CD4-positive, alpha-beta T cell (primary cell): ENCODE data around the gene TUBB3. TPM values are rescaled to one million over a fixed set of nuclear protein-coding genes. Genes with fewer than 3 reads are reported as not detected.
A peak's percentile ranks its signal among the peaks of the same experiment; 100 is the strongest.

ENCODE experiments used
- ATAC-seq: fragments of 200-7000 bp; cut with Tn5 transposase; one replicate; pipeline ENCODE4 v1.10.0; 2022; ENCODE audit warnings: mild to moderate bottlenecking; ENCODE audit not compliant: poor library complexity
- CTCF ChIA-PET: fragments of 350-600 bp; sonication (Branson Sonifier 250); formaldehyde crosslinking; loops from one replicate; lab custom pipeline; 2021; ENCODE audit warnings: antibody characterized with exemption, inconsistent platforms; lab: Charles Lee
- POLR2A ChIA-PET: fragments of 350-600 bp; sonication (Branson Sonifier 250); formaldehyde crosslinking; loops from one replicate; lab custom pipeline; 2021; ENCODE audit warnings: antibody characterized with exemption, inconsistent platforms; lab: Charles Lee
- DNase-seq, 14 experiments: peaks; one replicate each; pipeline ENCODE4 v3.0.0-alpha.2; 2013 to 2020; ENCODE audit warnings: mixed read lengths in 2 of 14
- H3K27ac ChIP-seq, 2 donors: one replicate each; pipeline versions ENCODE4 v1.5.1 to v1.7.0; 2013; ENCODE audit warnings: low read length in 2 of 2, low read depth in 1 of 2, mild to moderate bottlenecking in 1 of 2
- H3K27me3 ChIP-seq, 2 experiments: 1 replicate in 1 of 2; 2 replicates in 1 of 2; pipeline versions ENCODE4 v1.6.1 to v1.7.0; 2013; ENCODE audit warnings: low read length in 2 of 2, control low read depth in 1 of 2, mild to moderate bottlenecking in 1 of 2, moderate library complexity in 1 of 2; ENCODE audit not compliant: insufficient read depth in 2 of 2, control insufficient read depth in 1 of 2
- H3K36me3 ChIP-seq: one replicate; pipeline ENCODE4 v1.6.1; 2013; ENCODE audit warnings: low read length, control low read depth; ENCODE audit not compliant: insufficient read depth
- H3K4me1 ChIP-seq: one replicate; pipeline ENCODE4 v1.6.1; 2013; ENCODE audit warnings: low read length, control low read depth; ENCODE audit not compliant: insufficient read depth
- H3K4me3 ChIP-seq: one replicate; pipeline ENCODE4 v1.5.1; 2013; ENCODE audit warnings: mild to moderate bottlenecking, low read length, moderate library complexity
- H3K9me3 ChIP-seq, 2 experiments: 1 replicate in 1 of 2; 2 replicates in 1 of 2; pipeline versions ENCODE4 v1.6.1 to v1.7.0; 2013; ENCODE audit warnings: low read length in 2 of 2, mild to moderate bottlenecking in 2 of 2, control low read depth in 1 of 2, moderate library complexity in 1 of 2; ENCODE audit not compliant: control insufficient read depth in 1 of 2, insufficient read depth in 1 of 2
- H3K27ac Mint-ChIP-seq: one replicate; pipeline ENCODE4 v1.8.0; 2020; ENCODE audit warnings: mixed read lengths
- H3K27me3 Mint-ChIP-seq: one replicate; pipeline ENCODE4 v1.8.0; 2021; ENCODE audit warnings: mixed read lengths
- H3K36me3 Mint-ChIP-seq: one replicate; pipeline ENCODE4 v1.8.0; 2021; ENCODE audit warnings: low read depth, mixed read lengths
- H3K4me1 Mint-ChIP-seq: one replicate; pipeline ENCODE4 v1.8.0; 2021; ENCODE audit warnings: low read depth, mixed read lengths
- H3K4me3 Mint-ChIP-seq: one replicate; pipeline ENCODE4 v1.8.0; 2020; ENCODE audit warnings: mild to moderate bottlenecking, mixed read lengths
- H3K9me3 Mint-ChIP-seq: one replicate; pipeline ENCODE4 v1.8.0; 2020; ENCODE audit warnings: mixed read lengths
- CTCF ChIP-seq: fragments of 200-600 bp; IDR thresholded peaks from one replicate; pipeline ENCODE4 v1.8.0; 2022; ENCODE audit warnings: antibody characterized with exemption, mild to moderate bottlenecking
- intact Hi-C, 2 experiments: fragments of 100-400 bp; cut with DNase I in 1 of 2; cut with micrococcal nuclease in 1 of 2; formaldehyde crosslinking; loops; one replicate each; pipeline versions ENCODE4 v1.15.1 to v1.9.0; 2023 to 2025; cut with DNase I, micrococcal nuclease
- total RNA-seq, 174 experiments: library from RNA in 2 of 174; stranded (reverse) in 2 of 174; gene quantifications; one replicate each; pipeline ENCODE4 v1.2.3 and lab custom pipeline; 2021 to 2026

The TUBB3 gene
- total RNA-seq, 2 experiments from 2014 or later = 0.78 to 0.88 TPM

- H3K4me1 Mint-ChIP-seq = no peaks in the 10 kb centered on the region
- ChIA-PET POLR2A (interaction anchor here (1.6 kb wide), 1 partner anchor 25 kb away, joined by 5 read pairs; the partner anchor contains the start of gene TCF25), CTCF (no interaction called here)
- Histone ChIP-seq H3K9me3 (no peaks in the 10 kb centered on the region), H3K27me3 (no peaks in the 10 kb centered on the region), H3K36me3 (peaks cover 74% of the 10 kb centered on the region), H3K27ac (no peak overlapping the region), H3K4me3 (no peak overlapping the region), H3K4me1 (no peaks in the 10 kb centered on the region)
- intact Hi-C loops = no loop called here
- H3K27me3 Mint-ChIP-seq = no peaks in the 10 kb centered on the region
- H3K36me3 Mint-ChIP-seq = peaks cover 74% of the 10 kb centered on the region
- DNase-seq (no peak), ATAC-seq (no peak)
- no peaks in the 10 kb centered on the region for H3K9me3 Mint-ChIP-seq
- H3K4me3 Mint-ChIP-seq = peak overlapping the region; percentile 7
- no peak for TF ChIP-seq CTCF
- no peak overlapping the region for H3K27ac Mint-ChIP-seq
Observed at GRCh38 chr16:89898201-89898967, 24.8 kb upstream of the TUBB3 start.

- ChIA-PET CTCF (no interaction called here), POLR2A (interaction anchor here (1.6 kb wide), 1 partner anchor 27 kb away, joined by 5 read pairs; the partner anchor contains the start of gene TCF25)
- peaks cover 76% of the 10 kb centered on the region for H3K36me3 ChIP-seq
- H3K27ac ChIP-seq = no peak overlapping the region
- no peaks in the 10 kb centered on the region for H3K27me3 ChIP-seq
- intact Hi-C loops = no loop called here
- H3K4me3 Mint-ChIP-seq = no peak overlapping the region
- peaks cover 73% of the 10 kb centered on the region for H3K36me3 Mint-ChIP-seq
- DNase-seq (no peak), ATAC-seq (no peak)
- H3K4me3 ChIP-seq = no peak overlapping the region
- H3K4me1 ChIP-seq = no peaks in the 10 kb centered on the region
- H3K4me1 Mint-ChIP-seq = no peaks in the 10 kb centered on the region
- no peak overlapping the region for H3K27ac Mint-ChIP-seq
- no peak for TF ChIP-seq CTCF
- H3K9me3 Mint-ChIP-seq = no peaks in the 10 kb centered on the region
- no peaks in the 10 kb centered on the region for H3K9me3 ChIP-seq
- no peaks in the 10 kb centered on the region for H3K27me3 Mint-ChIP-seq
Observed at GRCh38 chr16:89899879-89900481, 23.2 kb upstream of the TUBB3 start.

- H3K27me3 Mint-ChIP-seq = no peaks in the 10 kb centered on the region
- H3K36me3 Mint-ChIP-seq = peaks cover 73% of the 10 kb centered on the region
- no peak for TF ChIP-seq CTCF
- no peaks in the 10 kb centered on the region for H3K9me3 Mint-ChIP-seq
- no peak for DNase-seq
- no peak for ATAC-seq
- peaks cover 76% of the 10 kb centered on the region for H3K36me3 ChIP-seq
- no peaks in the 10 kb centered on the region for H3K4me1 ChIP-seq
- intact Hi-C loops = no loop called here
- no peak overlapping the region for H3K4me3 Mint-ChIP-seq
- ChIA-PET POLR2A (no interaction called here), CTCF (no interaction called here)
- no peak overlapping the region for H3K27ac ChIP-seq
- no peaks in the 10 kb centered on the region for H3K9me3 ChIP-seq
- no peak overlapping the region for H3K4me3 ChIP-seq
- no peaks in the 10 kb centered on the region for H3K27me3 ChIP-seq
- H3K27ac Mint-ChIP-seq = no peak overlapping the region
- H3K4me1 Mint-ChIP-seq = no peaks in the 10 kb centered on the region
Observed at GRCh38 chr16:89900885-89901284, 22.3 kb upstream of the TUBB3 start.
